Common myeloid progenitor, CD34-positive (primary cell): ENCODE data around the gene PDE5A.
A peak's percentile ranks its signal among the peaks of the same experiment; 100 is the strongest.
"Not testable (repeated sequence)": the region's sequence is repeated elsewhere in the genome, so short reads cannot be mapped to it uniquely, and the experiment has no call there.

ENCODE experiments used
- CTCF ChIA-PET: fragments of 350-600 bp; sonication (Branson Sonifier 250); formaldehyde crosslinking; loops from one replicate; lab custom pipeline; 2021; ENCODE audit warnings: antibody characterized with exemption; lab: Charles Lee
- POLR2A ChIA-PET: fragments of 350-600 bp; sonication (Branson Sonifier 250); formaldehyde crosslinking; loops from one replicate; lab custom pipeline; 2021; ENCODE audit warnings: antibody characterized with exemption; lab: Charles Lee
- DNase-seq, 3 donors: peaks; one replicate each; pipeline versions ENCODE4 v3.0.0 to v3.0.0-alpha.2; 2013
- H3K27ac ChIP-seq, 2 experiments: 1 replicate in 1 of 2; 2 replicates in 1 of 2; pipeline ENCODE4 v1.7.0; 2013; ENCODE audit warnings: inconsistent platforms in 2 of 2, low read length in 2 of 2, mild to moderate bottlenecking in 2 of 2, low read depth in 1 of 2, moderate library complexity in 1 of 2; ENCODE audit not compliant: severe bottlenecking in 2 of 2, insufficient read depth in 1 of 2, poor library complexity in 1 of 2
- H3K27me3 ChIP-seq, 5 experiments: replicated peaks in 2 of 5; 1 replicate in 3 of 5; 2 replicates in 2 of 5; pipeline versions ENCODE4 v1.6.1 to v1.7.0; 2013; ENCODE audit warnings: low read length in 4 of 5, mild to moderate bottlenecking in 2 of 5, moderate library complexity in 2 of 5, inconsistent platforms in 1 of 5; ENCODE audit not compliant: insufficient read depth in 5 of 5, control insufficient read depth in 4 of 5
- H3K36me3 ChIP-seq, 4 experiments: 1 replicate in 2 of 4; 2 replicates in 2 of 4; pipeline versions ENCODE4 v1.6.1 to v1.7.0; 2013; ENCODE audit warnings: low read length in 3 of 4, control low read depth in 1 of 4, mild to moderate bottlenecking in 1 of 4; ENCODE audit not compliant: control insufficient read depth in 4 of 4, insufficient read depth in 4 of 4
- H3K4me1 ChIP-seq, 4 experiments: 1 replicate in 3 of 4; 2 replicates in 1 of 4; pipeline versions ENCODE4 v1.6.1 to v1.7.1; 2013; ENCODE audit warnings: low read length in 3 of 4, mild to moderate bottlenecking in 3 of 4, control low read depth in 1 of 4, inconsistent platforms in 1 of 4, moderate library complexity in 1 of 4; ENCODE audit not compliant: control insufficient read depth in 4 of 4, insufficient read depth in 4 of 4; ENCODE audit errors: control extremely low read depth in 1 of 4
- H3K4me3 ChIP-seq, 7 experiments: 1 replicate in 4 of 7; 2 replicates in 3 of 7; pipeline versions ENCODE4 v1.5.1 to v1.7.0; 2013; ENCODE audit warnings: mild to moderate bottlenecking in 7 of 7, low read length in 6 of 7, moderate library complexity in 6 of 7, inconsistent platforms in 2 of 7, low read depth in 2 of 7, control low read depth in 1 of 7; ENCODE audit not compliant: insufficient read depth in 4 of 7, control insufficient read depth in 1 of 7; ENCODE audit errors: extremely low read depth in 1 of 7
- H3K9me3 ChIP-seq, 5 experiments: 1 replicate in 4 of 5; 2 replicates in 1 of 5; pipeline versions ENCODE4 v1.6.1 to v1.7.1; 2013; ENCODE audit warnings: low read length in 4 of 5, mild to moderate bottlenecking in 2 of 5, inconsistent platforms in 1 of 5, low read depth in 1 of 5, moderate library complexity in 1 of 5; ENCODE audit not compliant: control insufficient read depth in 4 of 5, insufficient read depth in 2 of 5; ENCODE audit errors: control extremely low read depth in 1 of 5
- WGBS: methylation state at CpG from one replicate; pipeline ENCODE4 v1.1.5; 2013; ENCODE audit not compliant: insufficient coverage; 5-methylcytosine and 5-hydroxymethylcytosine counted together

The PDE5A gene

DNA sequence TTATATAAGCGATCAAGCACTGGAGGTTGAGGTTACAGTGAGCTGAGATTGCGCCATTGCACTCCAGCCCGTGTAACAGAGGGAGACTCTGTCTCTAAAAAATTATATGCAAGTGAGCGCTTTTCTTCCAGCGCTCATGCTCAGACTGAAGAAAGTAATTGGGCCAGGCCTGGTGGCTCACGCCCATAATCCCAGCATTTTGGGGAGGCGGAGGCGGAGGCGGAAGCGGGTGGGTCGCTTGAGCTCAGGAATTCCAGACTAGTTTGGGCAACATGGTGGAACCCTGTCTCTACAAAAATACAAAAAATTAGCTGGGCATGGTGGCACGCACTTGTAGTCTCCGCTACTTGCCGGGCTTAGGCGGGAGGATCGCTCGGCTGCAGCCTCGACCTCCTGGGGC lies 172.9 kb downstream of the PDE5A start:
- H3K27me3 ChIP-seq, H3K9me3 ChIP-seq, H3K36me3 ChIP-seq, H3K27ac ChIP-seq, POLR2A ChIA-PET, CTCF ChIA-PET, H3K4me1 ChIP-seq: not testable (repeated sequence)
- peak in 1 of 3 donors; percentile 5 for DNase-seq
- peak overlapping the region in 5 of 7 experiments; percentile 31 to 73 (median 52) for H3K4me3 ChIP-seq
- 70% methylated on average over 16 of the region's 18 CpGs for WGBS

DNA sequence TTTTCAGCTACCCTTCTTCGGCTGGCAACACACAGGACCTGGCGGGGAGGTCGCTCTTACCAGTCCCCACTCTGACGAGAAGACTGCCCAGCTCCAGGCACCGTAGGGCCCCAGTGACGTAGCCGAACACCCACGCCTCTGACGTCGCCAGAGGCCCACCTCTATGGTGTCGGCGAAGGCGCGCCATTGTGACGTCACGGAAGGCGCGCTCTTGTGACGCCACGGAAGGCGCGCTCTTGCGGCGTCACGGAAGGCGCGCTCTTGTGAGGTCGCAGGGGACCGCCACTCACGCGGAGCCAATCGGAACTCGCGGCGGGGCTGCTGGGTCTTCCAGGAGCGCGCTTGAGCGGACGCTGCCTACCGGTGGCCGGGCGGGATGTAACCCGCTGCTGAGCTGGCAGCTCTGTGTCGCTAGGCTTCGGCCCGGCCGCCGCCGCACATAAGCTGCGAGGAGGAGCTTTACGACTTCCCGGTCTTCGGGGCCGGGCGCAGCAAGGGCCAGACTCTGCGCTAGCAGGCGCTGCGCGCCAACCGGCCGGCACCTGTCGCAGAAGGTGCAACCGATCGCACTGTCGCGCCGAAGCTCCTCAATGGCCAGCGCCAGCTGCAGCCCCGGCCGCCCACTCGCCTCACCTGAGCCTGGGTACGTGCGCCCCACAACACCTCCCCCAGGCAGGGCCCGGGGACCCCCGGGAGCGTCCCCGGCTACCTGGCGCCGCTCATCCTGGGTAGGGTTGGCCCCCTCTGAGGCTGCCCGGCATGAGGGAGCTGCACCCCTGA lies 173.9 kb downstream of the PDE5A start:
- H3K27me3 ChIP-seq, POLR2A ChIA-PET, H3K9me3 ChIP-seq, H3K36me3 ChIP-seq, H3K4me1 ChIP-seq: not testable (repeated sequence)
- H3K27ac ChIP-seq: peak overlapping the region; percentile 92 to 96
- WGBS: 0% methylated on average over 58 of the region's 80 CpGs
- peak overlapping the region; percentile 70 to 81 (median 74) for H3K4me3 ChIP-seq
- CTCF ChIA-PET: interaction anchor here (1.3 kb wide), 1 partner anchor 155 kb away, joined by 3 read pairs; no protein-coding TSS in a partner anchor
- peak; percentile 98 to 99 (median 99) for DNase-seq

GRCh38 chr4:119454151-119454490 lies 174.5 kb downstream of the PDE5A start:
- H3K27me3 ChIP-seq, POLR2A ChIA-PET, H3K9me3 ChIP-seq, H3K4me1 ChIP-seq, H3K36me3 ChIP-seq, DNase-seq: not testable (repeated sequence)
- H3K4me3 ChIP-seq: peak overlapping the region; percentile 40 to 81 (median 73)
- WGBS: 4% methylated on average over 6 of the region's 7 CpGs
- CTCF ChIA-PET: interaction anchor here (1.3 kb wide), 1 partner anchor 154 kb away, joined by 3 read pairs; no protein-coding TSS in a partner anchor
- peak overlapping the region; percentile 92 to 96 for H3K27ac ChIP-seq

DNA sequence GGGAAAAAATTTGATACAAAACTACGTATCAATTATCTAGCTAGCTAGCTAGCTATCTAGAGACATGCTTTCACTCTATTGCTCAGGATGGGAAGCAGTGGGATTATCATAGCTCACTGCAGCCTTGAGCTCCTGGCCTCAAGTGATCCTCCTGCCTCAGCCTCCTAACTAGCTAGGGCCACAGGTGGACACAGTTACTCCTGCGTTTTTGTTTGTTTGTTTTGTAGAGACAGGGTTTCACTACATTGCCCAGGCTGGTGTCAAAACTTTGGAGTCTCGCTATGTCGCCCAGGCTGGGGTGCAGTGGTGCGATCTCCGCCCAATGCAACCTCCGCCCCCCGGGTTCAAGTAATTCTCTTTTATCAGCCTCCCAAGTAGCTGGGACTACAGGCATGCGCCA lies 175.3 kb downstream of the PDE5A start:
- DNase-seq, H3K4me3 ChIP-seq, H3K9me3 ChIP-seq, H3K4me1 ChIP-seq, H3K27ac ChIP-seq, CTCF ChIA-PET, POLR2A ChIA-PET, H3K36me3 ChIP-seq, H3K27me3 ChIP-seq: not testable (repeated sequence)
- WGBS: 100% methylated on average over 3 of the region's 9 CpGs

DNA sequence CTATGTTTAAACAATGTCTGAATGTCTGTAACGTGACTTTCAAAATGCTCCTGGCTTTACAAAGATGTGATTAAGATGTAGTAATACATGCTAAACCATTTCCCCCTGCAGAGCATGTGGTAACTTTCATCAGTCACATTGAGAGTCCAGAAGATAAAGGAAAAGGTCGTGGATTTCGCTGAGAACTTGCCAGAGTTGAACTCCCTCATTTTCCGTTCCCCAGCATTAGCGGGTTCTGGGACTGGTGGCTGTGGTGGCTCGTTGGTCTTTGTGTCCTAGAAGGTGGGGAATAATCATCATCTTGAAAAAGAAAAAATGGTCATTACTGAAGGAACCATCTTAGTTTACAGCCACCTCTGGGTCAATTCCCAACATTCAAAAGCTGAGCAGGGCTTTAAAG lies 178.8 kb downstream of the PDE5A start:
- H3K9me3 ChIP-seq, H3K4me1 ChIP-seq, H3K4me3 ChIP-seq, H3K36me3 ChIP-seq, CTCF ChIA-PET, POLR2A ChIA-PET, H3K27ac ChIP-seq, H3K27me3 ChIP-seq, DNase-seq: not testable (repeated sequence)
- no CpG with 5 or more reads among the region's 6 CpGs for WGBS
